Stimulated activated CD8-positive, alpha-beta memory T cell treated with anti-CD3 and anti-CD28 coated beads, Interleukin-15, amount 100 ng/mL, for 48 hours (primary cell): ENCODE results near the gene UNC119B.
A peak's percentile ranks its signal among the peaks of the same experiment; 100 is the strongest.
"Not testable (repeated sequence)": the region's sequence is repeated elsewhere in the genome, so short reads cannot be mapped to it uniquely, and the experiment has no call there.

ENCODE experiments used
- DNase-seq, 2 donors: peaks; one replicate each; pipeline ENCODE4 v3.0.0-alpha.2; 2020; ENCODE audit warnings: low read depth in 2 of 2

The UNC119B gene

GRCh38 chr12:120710031-120710804 is at the start of gene UNC119B:
Gene UNC119B (plus strand): TSS chr12:120710458. CDS start chr12:120710475, 17 bp downstream.
- peak; percentile 49 to 60 for DNase-seq

DNA sequence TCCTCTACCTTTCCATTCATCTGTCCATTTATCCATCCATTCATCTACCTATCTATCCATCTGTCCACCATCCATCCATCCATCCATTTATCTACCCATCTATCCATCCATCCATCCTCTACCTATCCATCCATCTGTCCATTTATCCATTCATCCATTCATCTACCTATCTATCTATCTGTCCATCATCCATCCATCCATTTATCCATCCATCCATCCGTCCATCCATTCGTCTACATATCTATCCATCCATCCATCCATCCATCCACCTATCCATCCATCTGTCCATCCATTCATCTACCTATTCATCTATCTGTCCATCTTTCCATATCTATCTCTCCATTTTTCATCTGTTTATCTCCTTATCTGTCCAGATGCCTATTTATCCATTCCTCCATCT is 48.8 kb upstream of the UNC119B start:
- no peak for DNase-seq

- DNase-seq: no peak
Measured at GRCh38 chr12:120662879-120663278, 47.4 kb upstream of the UNC119B start.

DNA sequence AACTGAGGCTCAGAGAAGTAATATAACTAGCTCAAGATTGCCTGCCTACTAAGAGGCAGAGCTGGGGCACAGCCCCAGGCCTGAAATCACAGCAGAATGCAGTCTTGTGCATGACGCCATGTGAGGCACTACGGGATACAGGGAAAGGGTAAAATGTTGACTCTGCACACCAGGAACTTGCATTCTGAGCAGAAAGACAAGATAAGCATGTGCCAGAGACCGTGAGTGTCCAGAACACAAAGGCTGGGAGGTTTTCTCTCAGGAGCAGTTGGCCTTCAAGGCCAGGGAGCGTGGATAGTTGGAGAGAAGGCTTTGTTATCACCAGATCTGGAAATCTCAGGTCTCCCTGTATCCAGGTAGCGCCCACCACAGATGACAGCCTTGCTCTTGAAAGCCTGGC is 46.5 kb upstream of the UNC119B start:
- no peak for DNase-seq

GRCh38 chr12:120666571-120667390 is 43.5 kb upstream of the UNC119B start:
- no peak for DNase-seq

DNA sequence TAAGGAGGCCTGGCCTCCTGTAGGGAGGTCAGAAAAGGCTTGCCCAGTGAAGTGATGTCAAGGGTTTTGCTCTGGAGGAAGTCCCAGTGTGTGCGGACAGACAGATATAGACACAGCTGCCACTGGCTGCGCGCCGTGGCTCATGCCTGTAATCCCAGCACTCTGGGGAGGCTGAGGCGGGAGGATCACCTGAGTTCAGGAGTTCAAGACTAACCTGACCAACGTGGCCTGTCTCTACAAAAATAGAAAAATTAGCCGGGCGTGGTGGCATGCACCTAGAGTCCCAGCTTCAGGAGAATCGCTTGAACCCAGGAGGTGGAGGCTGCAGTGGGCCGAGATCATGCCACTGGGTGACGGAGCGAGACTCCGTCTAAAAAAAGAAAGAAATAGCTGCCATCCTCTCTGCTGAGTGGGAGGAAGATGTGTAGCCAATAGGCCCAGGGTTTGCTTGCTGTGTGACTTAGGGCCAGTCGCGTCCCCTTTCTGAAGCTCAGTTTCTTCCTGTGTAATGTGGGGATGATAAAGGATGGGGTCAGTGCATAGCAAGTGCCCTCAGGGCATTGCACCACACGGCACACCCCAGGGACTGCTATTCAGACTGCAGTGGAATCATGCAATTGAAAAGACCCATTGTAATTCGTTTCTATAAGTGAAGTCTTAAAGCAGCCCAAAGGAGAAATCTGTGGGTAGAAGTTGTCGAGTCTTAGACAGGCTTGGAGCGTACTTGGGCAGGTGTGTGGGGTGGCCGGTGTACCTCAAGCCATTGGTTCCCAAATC is 42.0 kb upstream of the UNC119B start:
- DNase-seq: no peak

- DNase-seq: no peak
Measured at GRCh38 chr12:120668868-120669840, 41.1 kb upstream of the UNC119B start.

DNA sequence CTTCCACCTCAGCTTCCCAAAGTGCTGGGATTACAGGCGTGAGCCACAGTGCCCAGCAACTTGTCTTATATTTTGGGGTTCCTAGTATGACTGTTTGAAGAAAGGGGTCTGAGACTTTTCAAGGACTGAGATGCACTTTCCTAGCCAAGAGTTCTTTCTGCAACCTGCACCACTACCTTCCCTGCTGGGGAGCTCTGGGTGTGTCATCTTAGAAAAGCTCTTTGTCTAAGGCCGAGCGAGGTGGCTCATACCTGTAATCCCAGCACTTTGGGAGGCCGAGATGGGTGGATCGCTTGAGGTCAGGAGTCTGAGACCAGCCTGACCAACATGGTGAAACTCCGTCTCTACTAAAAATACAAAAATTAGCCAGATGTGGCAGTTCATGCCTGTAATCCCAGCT is 40.0 kb upstream of the UNC119B start:
- not testable (repeated sequence) for DNase-seq

GRCh38 chr12:120670667-120671066 is 39.6 kb upstream of the UNC119B start:
- DNase-seq: no peak

DNA sequence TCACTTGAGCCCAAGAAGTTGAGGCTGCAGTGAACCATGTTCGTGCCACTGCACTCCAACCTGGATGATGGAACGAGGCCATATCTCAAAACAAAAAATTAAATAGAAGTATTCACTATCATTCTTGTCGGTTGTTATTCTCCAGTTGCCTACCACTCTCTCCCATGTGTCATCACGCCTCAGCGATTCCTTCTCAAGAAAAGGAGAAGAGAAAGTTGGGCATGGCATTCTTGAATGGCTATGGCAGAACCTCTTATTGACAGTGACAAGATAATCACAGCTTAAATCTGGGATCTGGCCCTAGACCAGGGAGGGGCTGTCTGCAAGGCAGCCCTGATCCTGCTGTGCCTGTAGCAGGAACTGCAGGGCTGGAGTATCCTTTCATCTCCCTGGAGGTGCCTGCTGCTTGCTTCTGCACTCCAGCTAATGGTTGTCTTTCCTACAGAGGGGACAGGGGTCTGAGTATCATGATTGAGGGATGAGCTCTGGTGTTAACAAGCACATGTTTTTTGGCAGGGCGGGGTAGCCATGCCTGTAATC is 36.1 kb upstream of the UNC119B start:
- DNase-seq: no peak

GRCh38 chr12:120677765-120678473 is 32.3 kb upstream of the UNC119B start:
- DNase-seq: peak in 1 of 2 donors; percentile 20

DNA sequence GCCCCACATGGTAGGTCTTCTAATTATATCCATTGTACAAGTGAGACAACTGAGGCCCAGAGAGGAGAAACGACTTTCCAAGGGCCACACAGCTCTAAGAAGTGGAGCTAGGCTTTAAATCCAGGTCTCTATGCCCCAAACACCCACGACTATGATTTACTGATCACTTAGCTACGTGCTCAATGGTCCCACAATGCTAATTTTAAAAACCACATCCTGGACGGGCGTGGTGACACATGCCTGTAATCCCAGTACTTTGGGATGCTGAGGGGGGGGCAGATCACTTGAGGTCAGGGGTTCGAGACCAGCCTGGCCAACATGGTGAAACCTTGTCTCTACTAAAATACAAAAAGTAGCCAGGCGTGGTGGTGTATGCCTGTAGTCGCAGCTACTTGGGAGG is 31.7 kb upstream of the UNC119B start:
- peak in 1 of 2 donors; percentile 3 for DNase-seq

- no peak for DNase-seq
Measured at GRCh38 chr12:120680165-120680738, 30.0 kb upstream of the UNC119B start.

- DNase-seq: no peak
Measured at GRCh38 chr12:120684523-120684932, 25.7 kb upstream of the UNC119B start.

DNA sequence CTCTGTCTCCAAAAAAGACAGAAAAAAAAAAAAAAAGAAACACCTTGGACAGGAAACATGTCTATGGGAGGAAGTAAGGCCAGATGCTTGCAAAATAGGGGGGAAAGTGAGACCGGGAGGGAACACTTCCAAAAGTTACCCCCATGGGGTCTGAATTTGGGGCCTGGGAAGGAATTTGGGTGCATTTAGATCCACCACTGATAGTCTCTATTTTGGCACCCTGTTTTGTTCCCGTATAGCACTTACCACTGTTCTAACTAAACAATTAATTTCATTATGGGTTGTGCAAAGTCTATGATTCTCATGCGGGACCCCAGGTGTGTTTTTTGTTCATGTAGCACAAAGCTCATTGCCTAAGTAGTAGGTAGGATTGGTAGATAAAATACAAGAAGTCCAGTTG is 24.7 kb upstream of the UNC119B start:
- DNase-seq: no peak

GRCh38 chr12:120686151-120686689 is 24.0 kb upstream of the UNC119B start:
- DNase-seq: peak; percentile 96 to 97

DNA sequence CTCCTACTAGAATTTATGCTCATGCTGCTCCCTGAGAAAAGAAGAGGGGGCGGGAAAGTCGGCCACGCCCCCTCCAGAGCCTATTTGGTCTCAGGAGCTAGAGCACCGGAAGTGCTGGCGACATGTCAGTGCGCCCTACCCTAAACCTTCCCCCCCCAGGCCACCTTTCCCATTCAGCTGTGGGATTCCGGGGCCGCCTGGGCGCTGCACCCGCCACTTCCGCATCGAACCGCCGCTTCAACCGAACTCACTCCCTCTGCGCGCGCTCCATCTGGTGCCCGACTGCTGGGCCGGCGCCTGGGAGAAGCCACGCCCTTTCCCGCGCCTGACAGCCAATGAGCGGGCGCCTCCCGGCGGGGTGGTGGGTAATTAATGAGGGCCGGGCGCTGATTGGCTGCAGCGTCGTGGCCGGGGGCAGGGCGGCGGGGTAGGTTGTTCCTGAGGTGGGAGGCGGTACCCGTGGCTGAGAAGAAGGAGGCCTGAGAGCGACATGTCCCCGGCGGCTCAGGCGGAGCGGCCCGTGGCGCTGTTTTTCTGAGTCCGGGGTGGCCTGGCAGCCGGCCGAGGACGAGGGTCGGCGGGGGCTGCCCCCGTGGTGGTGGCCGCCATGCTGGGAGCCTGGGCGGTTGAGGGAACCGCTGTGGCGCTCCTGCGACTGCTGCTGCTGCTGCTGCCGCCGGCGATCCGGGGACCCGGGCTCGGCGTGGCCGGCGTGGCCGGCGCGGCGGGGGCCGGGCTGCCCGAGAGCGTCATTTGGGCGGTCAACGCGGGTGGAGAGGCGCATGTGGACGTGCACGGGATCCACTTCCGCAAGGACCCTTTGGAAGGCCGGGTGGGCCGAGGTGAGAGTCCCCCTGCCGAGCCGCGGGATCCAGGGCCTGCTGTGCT is 23.3 kb upstream of the UNC119B start, which contains the start of gene MLEC:
MLEC (plus strand) TSS at position 460 of the 888 bp plus-strand sequence; CDS start at position 608, 148 bp downstream.
- peak; percentile 99 for DNase-seq
